PFSK-1 (cell line): ENCODE results near the gene MGAM2.
A peak's percentile ranks its signal among the peaks of the same experiment; 100 is the strongest.

Experiments
- FOXP2 ChIP-seq: optimal IDR thresholded peaks from 2 replicates; pipeline ENCODE3; 2011; ENCODE audit warnings: borderline replicate concordance, control low read depth, inconsistent platforms; ENCODE audit not compliant: insufficient read depth; ENCODE audit errors: extremely low read length, extremely low read depth
- POLR2AphosphoS5 ChIP-seq: IDR thresholded peaks from 2 replicates; pipeline ENCODE4 v1.6.1; 2012; ENCODE audit warnings: low read depth, mild to moderate bottlenecking, control low read depth, low read length, moderate library complexity
- REST ChIP-seq, 2 experiments: IDR thresholded peaks; 2 replicates each; pipeline versions ENCODE4 v1.6.1 to v1.8.0; 2011 to 2012; ENCODE audit warnings: low read depth in 2 of 2, low read length in 2 of 2, control low read depth in 1 of 2, inconsistent platforms in 1 of 2, mild to moderate bottlenecking in 1 of 2, moderate library complexity in 1 of 2; ENCODE audit not compliant: insufficient read depth in 1 of 2
- SIN3A ChIP-seq: IDR thresholded peaks from 2 replicates; pipeline ENCODE4 v1.6.1; 2012; ENCODE audit warnings: mild to moderate bottlenecking, low read length, moderate library complexity, borderline replicate concordance; ENCODE audit not compliant: insufficient read depth
- TAF1 ChIP-seq: IDR thresholded peaks from 2 replicates; pipeline ENCODE4 v1.6.1; 2012; ENCODE audit warnings: low read length, control low read depth, borderline replicate concordance; ENCODE audit not compliant: insufficient read depth

Gene MGAM2

DNA sequence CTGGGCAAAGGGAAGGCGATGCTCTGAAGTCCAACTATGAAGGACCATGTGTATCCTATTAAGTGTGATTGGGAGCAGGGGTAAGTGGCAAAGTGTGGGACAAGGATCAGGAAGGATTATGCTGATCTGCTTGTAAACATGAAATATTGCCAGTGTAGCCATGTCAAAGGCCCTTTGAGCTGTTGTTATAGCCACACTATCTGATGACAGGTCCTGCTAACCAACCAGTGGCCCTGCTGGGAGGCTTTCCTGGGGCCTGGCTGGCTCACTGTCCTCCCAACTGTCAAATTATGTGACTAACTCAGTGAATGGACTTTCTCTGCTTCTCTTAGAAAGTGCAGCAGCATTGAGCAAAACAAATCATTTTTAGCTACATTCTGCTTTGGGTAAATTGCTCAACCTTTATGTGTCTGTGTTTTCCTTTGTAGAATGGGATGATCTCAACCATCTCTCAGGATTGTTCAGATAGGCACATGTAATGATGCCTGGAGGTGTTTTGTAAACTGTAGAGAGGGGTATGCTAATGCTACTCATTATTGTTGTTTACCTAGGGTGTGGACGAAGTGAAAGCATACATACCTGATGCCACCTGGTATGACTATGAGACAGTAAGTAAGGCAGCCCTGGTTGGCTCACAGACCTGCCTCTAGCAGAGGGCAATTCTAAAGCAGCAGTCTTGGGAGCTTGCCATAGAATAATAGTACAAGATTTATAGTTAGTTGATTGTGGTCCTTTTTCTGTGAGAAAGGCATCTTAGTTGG lies 47.4 kb downstream of the MGAM2 start:
- TF ChIP-seq REST (IDR thresholded peaks at IDR 0.05; ENCODE audit: insufficient read depth in 1 of 2, low read depth in 2 of 2, low read length in 2 of 2) (no peak), TAF1 (no peak), POLR2AphosphoS5 (no peak), FOXP2 (no peak), SIN3A (no peak)

DNA sequence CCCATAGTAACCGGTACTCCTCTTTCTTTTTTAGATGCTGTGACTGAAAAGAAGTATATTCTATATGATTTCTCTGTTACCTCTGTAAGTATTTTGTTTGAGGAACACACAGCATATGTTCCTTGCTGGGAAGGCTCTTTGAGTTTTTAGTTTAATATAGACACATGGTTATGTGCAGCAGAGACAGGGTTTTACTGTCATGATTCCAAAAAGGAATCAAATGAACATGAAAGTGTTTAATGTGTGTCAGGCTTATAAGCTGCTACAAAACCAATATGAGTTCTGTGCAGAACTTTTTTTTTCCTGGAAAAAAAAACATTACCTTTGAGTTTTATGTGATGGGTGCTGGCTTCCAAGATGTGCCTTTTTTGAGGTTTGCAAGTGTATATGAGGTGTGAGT lies 50.4 kb downstream of the MGAM2 start:
- TF ChIP-seq TAF1 (no peak), REST (IDR thresholded peaks at IDR 0.05; ENCODE audit: insufficient read depth in 1 of 2, low read depth in 2 of 2, low read length in 2 of 2) (no peak), POLR2AphosphoS5 (no peak), SIN3A (no peak), FOXP2 (no peak)

GRCh38 chr7:142168746-142169145 lies 57.2 kb downstream of the MGAM2 start:
- TF ChIP-seq TAF1 = no peak
- no peak for TF ChIP-seq SIN3A
- TF ChIP-seq REST (IDR thresholded peaks at IDR 0.05; ENCODE audit: insufficient read depth in 1 of 2, low read depth in 2 of 2, low read length in 2 of 2) = peak; percentile 58 to 93; a peak in 3 of 4 replicates

DNA sequence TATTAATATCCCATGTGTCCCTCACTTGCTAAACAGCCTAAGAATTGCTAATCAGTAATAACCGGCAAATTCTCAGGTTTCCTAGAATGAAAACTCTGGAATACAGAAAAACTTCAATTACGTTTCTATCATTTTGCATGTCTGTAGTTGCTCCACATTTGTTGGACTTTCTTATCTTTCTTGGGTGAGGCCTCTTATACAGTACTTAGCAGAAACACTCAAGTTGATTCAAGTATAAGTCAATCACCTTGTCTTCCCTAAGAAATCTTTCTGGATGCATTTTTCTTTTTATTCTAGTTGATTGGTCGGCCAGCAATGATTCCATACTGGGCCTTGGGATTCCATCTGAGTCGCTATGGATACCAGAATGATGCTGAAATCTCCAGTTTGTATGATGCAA lies 61.4 kb downstream of the MGAM2 start:
- TF ChIP-seq SIN3A (no peak), FOXP2 (no peak), REST (IDR thresholded peaks at IDR 0.05; ENCODE audit: insufficient read depth in 1 of 2, low read depth in 2 of 2, low read length in 2 of 2) (no peak), POLR2AphosphoS5 (no peak), TAF1 (no peak)
